Heart left ventricle (tissue), 16 donors: Measurements from ENCODE around the gene LITAFD. TPM values are rescaled to one million over a fixed set of nuclear protein-coding genes. Genes with fewer than 3 reads are reported as not detected.

Source experiments
- ATAC-seq, 4 donors: fragments of 200-7000 bp; cut with Tn5 transposase; one replicate each; pipeline ENCODE4 v1.9.1; 2020 to 2022; ENCODE audit warnings: moderate library complexity in 4 of 4, mild to moderate bottlenecking in 3 of 4, moderate number of reproducible peaks in 1 of 4
- DNase-seq, 5 donors: peaks; one replicate each; pipeline ENCODE4 v3.0.0-alpha.2; 2020
- H3K27ac ChIP-seq, 12 donors: fragments of 200-600 bp; sonication (generic) in 4 of 12; one replicate each; pipeline versions ENCODE4 v1.5.0 to v1.8.0; 2016 to 2022; ENCODE audit warnings: mild to moderate bottlenecking in 2 of 12
- H3K27me3 ChIP-seq, 9 donors: fragments of 200-600 bp; sonication (generic) in 2 of 9; one replicate each; pipeline versions ENCODE4 v1.5.1 to v1.8.0; 2016 to 2022; ENCODE audit warnings: mild to moderate bottlenecking in 3 of 9
- H3K36me3 ChIP-seq, 9 donors: fragments of 200-600 bp; sonication (generic) in 2 of 9; one replicate each; pipeline versions ENCODE4 v1.5.0 to v1.8.0; 2018 to 2022; ENCODE audit warnings: mild to moderate bottlenecking in 2 of 9
- H3K4me1 ChIP-seq, 12 donors: fragments of 200-600 bp; sonication (generic) in 4 of 12; one replicate each; pipeline versions ENCODE4 v1.5.0 to v1.8.0; 2016 to 2022; ENCODE audit warnings: mild to moderate bottlenecking in 3 of 12
- H3K4me3 ChIP-seq, 12 donors: fragments of 200-600 bp; sonication (generic) in 4 of 12; one replicate each; pipeline versions ENCODE4 v1.5.0 to v1.8.0; 2017 to 2022; ENCODE audit warnings: mild to moderate bottlenecking in 9 of 12, moderate library complexity in 4 of 12
- H3K9me3 ChIP-seq, 12 donors: fragments of 200-600 bp; sonication (generic) in 4 of 12; one replicate each; pipeline versions ENCODE4 v1.5.0 to v1.8.0; 2016 to 2022; ENCODE audit warnings: mild to moderate bottlenecking in 1 of 12
- POLR2A ChIP-seq, 2 donors: fragments of 450-650 bp; IDR thresholded peaks; one replicate each; pipeline ENCODE4 v1.6.1; 2017; ENCODE audit warnings: antibody characterized with exemption in 2 of 2, mild to moderate bottlenecking in 2 of 2, moderate library complexity in 2 of 2
- WGBS, 4 donors: extraction: QIAGEN DNeasy Blood & Tissue Kit in 2 of 4; methylation state at CpG; one replicate each; pipeline versions ENCODE4 v1.1.5 to v1.1.7; 2013 to 2018; 5-methylcytosine and 5-hydroxymethylcytosine counted together
- intact Hi-C, 10 donors: fragments of 100-400 bp; cut with DNase I; formaldehyde crosslinking; loops; one replicate each; pipeline versions ENCODE4 v1.11.1 to v1.14.2; 2022
- polyA plus RNA-seq, 2 donors: library from polyadenylated mRNA; stranded (reverse); fragments of 200-250 nt; gene quantifications; one replicate each; pipeline ENCODE4 v1.2.3, GENCODE V29; 2013
- total RNA-seq, 9 donors: library from RNA; depleted of rRNA in 2 of 9; stranded (reverse); fragments of >200 nt in 2 of 9; fragmentation: NEBNext Ultra II Directional in 3 of 9; extraction: Animal tissue kit (Norgen Biotek cat#: 25700) in 3 of 9; gene quantifications; one replicate each; pipeline versions ENCODE4 v1.1.0 to v1.2.4, GENCODE V29; 2016 to 2023
- TF ChIP-seq, protein P1 (sequence below), 12 donors: fragments of 200-600 bp; sonication (generic) in 4 of 12; IDR thresholded peaks; one replicate each; pipeline versions ENCODE4 v1.5.0 to v1.8.0; 2018 to 2022; ENCODE audit warnings: antibody characterized with exemption in 12 of 12, mild to moderate bottlenecking in 5 of 12
- donor health status: ischemic (EF 13 %, LVEDD 7.1; RV severe dilation, severe dysfunction).
- donor health status: healthy with polysubstance abuse.
- donor health status: DM: no; HTN: yes; CAD: no.
- donor health status: DM: no; HTN: no; CAD: no.
- donor health status: ischemic (EF 25% LVEDD 6.9; RV normal size, moderate dysfunction).
- donor health status: ischemic (EF 25% LVEDD 5.7; RV mildly dilated, moderate dysfunction).
- donor health status: healthy.
- donor health status: DM: yes; HTN: yes; CAD: no.
- donor health status: ischemic (EF 35%, LVEDD 5.7; RV mildly dilated, moderate dysfunction).
- donor health status: nonischemic (EF 11% LVEDD 7.7; RV severe dilation, severe dysfunction).
- donor health status: DM: yes; HTN: yes; CAD: no.
- donor health status: PGD.
- donor health status: ischemic (EF 29% LVEDD 5.4; RV normal size, mild dysfunction).
- donor health status: nonischemic (EF 23%, LVEDD 6.1; RV moderate dilation, normal function).

LITAFD gene
- total and polyA plus RNA-seq, 11 donors, result not detected

DNA sequence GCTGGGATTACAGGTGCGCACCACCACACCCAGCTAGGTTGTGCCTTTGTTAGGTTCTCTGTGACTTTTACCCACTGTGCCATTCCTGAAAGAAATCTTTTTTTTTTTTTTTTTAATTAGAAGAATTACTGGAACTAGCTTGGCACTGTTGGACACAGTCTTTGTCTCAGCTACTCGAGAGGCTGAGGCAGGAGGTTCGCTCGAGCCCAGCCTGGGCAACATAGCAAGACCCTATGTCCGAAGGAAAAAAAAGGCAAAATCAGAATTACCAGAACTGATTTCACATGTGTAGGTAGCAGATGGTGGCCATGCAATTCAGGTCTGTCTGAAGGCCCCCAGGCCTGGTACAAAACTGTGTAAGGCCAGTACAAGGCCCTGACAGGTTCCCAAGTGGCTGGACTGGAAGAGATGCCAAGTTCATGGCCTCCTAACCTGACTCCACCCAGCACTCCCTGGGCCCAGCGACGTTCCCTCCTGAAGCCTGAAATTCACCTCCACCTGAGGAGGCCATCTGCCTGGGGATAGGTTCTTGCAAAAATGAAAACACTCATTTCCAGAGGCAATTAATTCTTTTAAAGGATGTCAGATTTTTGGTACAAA lies 36.4 kb upstream of the LITAFD start:
- Histone ChIP-seq H3K27me3 (no peaks in the 10 kb centered on the region), H3K4me1 (peaks cover 0 to 23% (median 14%) of the 10 kb centered on the region in 12 donors), H3K9me3 (no peaks in the 10 kb centered on the region), H3K27ac (no peak overlapping the region), H3K4me3 (no peak overlapping the region), H3K36me3 (peaks cover 0 to 36% (median 28%) of the 10 kb centered on the region in 9 donors)
- no peak for DNase-seq
- WGBS, 4 donors, result 79 to 93% (median 87%) methylated on average over 7 of the region's 7 CpGs
- intact Hi-C loops, result no loop called here
- TF ChIP-seq, protein P1, sequence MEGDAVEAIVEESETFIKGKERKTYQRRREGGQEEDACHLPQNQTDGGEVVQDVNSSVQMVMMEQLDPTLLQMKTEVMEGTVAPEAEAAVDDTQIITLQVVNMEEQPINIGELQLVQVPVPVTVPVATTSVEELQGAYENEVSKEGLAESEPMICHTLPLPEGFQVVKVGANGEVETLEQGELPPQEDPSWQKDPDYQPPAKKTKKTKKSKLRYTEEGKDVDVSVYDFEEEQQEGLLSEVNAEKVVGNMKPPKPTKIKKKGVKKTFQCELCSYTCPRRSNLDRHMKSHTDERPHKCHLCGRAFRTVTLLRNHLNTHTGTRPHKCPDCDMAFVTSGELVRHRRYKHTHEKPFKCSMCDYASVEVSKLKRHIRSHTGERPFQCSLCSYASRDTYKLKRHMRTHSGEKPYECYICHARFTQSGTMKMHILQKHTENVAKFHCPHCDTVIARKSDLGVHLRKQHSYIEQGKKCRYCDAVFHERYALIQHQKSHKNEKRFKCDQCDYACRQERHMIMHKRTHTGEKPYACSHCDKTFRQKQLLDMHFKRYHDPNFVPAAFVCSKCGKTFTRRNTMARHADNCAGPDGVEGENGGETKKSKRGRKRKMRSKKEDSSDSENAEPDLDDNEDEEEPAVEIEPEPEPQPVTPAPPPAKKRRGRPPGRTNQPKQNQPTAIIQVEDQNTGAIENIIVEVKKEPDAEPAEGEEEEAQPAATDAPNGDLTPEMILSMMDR (IDR thresholded peaks at IDR 0.05), result no peak
- no peak for TF ChIP-seq POLR2A (IDR thresholded peaks at IDR 0.05)
- no peak for ATAC-seq

DNA sequence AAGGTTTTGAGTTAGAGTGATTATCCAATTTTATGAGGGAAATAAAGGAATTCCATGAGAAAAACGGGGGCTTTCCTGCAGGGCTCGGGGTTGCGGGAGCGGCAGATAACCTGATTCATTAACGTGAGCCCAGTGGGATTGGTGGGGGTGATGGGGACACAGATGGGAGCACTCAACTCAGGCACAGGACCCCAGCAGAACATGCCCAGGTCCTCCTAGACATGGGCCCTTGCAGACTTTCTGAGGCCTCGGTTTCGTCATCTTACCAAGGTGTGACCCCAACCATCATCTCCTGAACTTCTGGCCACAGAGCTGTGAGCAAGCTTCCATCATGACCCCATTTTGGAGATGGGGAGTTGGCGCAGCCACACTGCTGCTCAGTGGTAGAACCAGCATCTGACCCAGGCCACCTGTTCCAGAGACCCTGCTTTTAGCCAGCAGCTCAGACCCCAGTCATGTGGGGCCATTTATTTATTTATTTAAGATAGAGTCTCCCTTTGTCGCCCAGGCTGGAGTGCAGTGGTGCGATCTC lies 35.7 kb upstream of the LITAFD start:
- 86 to 96% (median 93%) methylated on average over 9 to 10 of the region's 10 CpGs for WGBS, 4 donors

DNA sequence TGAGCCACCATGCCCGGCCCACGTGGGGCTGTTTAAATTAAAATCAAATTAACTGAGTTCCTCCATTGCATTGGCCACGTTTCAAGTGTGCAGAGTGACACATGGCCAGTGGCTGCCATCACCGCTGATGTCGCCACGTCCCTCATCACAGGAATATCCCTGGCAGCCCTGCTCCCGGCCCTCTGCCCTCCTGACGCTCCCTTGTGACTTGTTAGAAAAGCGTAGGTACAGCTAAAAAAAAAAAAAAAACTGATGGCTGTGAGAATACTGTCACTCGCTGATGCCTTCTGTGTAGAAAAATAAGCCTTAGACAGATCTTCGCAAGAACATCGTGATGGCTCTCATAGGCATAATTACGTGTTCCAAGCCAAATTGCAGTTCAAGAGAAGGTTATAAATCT lies 35.0 kb upstream of the LITAFD start:
- intact Hi-C loops, result no loop called here
- WGBS, 4 donors, result 79 to 87% (median 83%) methylated on average over 13 of the region's 13 CpGs
- no peak for DNase-seq
- no peaks in the 10 kb centered on the region for H3K27me3 ChIP-seq
- H3K9me3 ChIP-seq, result no peaks in the 10 kb centered on the region
- TF ChIP-seq POLR2A (IDR thresholded peaks at IDR 0.05), result no peak
- TF ChIP-seq, protein P1 (IDR thresholded peaks at IDR 0.05), result no peak
- H3K36me3 ChIP-seq, result peaks cover 0 to 44% (median 36%) of the 10 kb centered on the region in 9 donors
- peaks cover 0 to 26% (median 15%) of the 10 kb centered on the region in 12 donors for H3K4me1 ChIP-seq
- H3K27ac ChIP-seq, result no peak overlapping the region
- H3K4me3 ChIP-seq, result no peak overlapping the region
- ATAC-seq, result no peak

More for the DNA sequence above, 35.7 kb upstream of the LITAFD start:
- Histone ChIP-seq H3K36me3 (peaks cover 0 to 38% (median 34%) of the 10 kb centered on the region in 9 donors), H3K9me3 (no peaks in the 10 kb centered on the region), H3K4me1 (peaks cover 0 to 24% (median 15%) of the 10 kb centered on the region in 12 donors), H3K4me3 (no peak overlapping the region), H3K27ac (no peak overlapping the region), H3K27me3 (no peaks in the 10 kb centered on the region)
- intact Hi-C loops, result no loop called here
- no peak for DNase-seq
- ATAC-seq, result no peak
- TF ChIP-seq, protein P1 (IDR thresholded peaks at IDR 0.05), result no peak
- no peak for TF ChIP-seq POLR2A (IDR thresholded peaks at IDR 0.05)

DNA sequence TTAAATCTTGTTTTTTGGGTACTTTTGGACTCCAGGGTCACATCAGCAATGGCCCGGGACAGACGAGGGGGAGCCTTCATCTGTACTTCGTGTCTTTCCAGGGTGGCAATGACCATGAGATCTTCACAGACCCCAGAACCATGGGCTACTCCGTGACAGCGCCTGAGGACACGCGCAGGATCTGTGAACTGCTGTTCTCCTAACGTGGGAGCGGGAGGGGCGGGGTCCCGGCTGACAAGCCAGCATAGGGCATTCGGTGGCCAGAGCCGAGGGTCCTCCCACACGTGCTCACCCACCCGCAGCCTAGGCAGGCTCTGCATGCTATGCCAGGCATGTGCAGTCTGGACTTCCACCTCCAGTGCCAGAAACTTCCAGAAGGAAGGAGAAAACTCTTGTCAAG lies 34.5 kb upstream of the LITAFD start:
- DNase-seq, result peak in 1 of 5 donors; percentile 19
- Histone ChIP-seq H3K27me3 (no peaks in the 10 kb centered on the region), H3K4me1 (peaks cover 0 to 31% (median 18%) of the 10 kb centered on the region in 12 donors), H3K4me3 (no peak overlapping the region), H3K9me3 (no peaks in the 10 kb centered on the region), H3K36me3 (peaks cover 0 to 49% (median 36%) of the 10 kb centered on the region in 9 donors), H3K27ac (no peak overlapping the region)
- ATAC-seq, result no peak
- WGBS, 4 donors, result 89 to 99% (median 92%) methylated on average over 14 to 15 of the region's 15 CpGs
- intact Hi-C loops, result no loop called here
- TF ChIP-seq, protein P1 (IDR thresholded peaks at IDR 0.05), result no peak
- no peak for TF ChIP-seq POLR2A (IDR thresholded peaks at IDR 0.05)
